NCI-H2029 treated with DMSO at 0.1 percent for 48 hours (cell line): ENCODE measurements around the gene SPHK2.
"Not testable (repeated sequence)": the region's sequence is repeated elsewhere in the genome, so short reads cannot be mapped to it uniquely, and the experiment has no call there.

Source experiments
- DNase-seq: peaks from one replicate; lab custom pipeline; 2025; lab: John Stamatoyannopoulos, UW

SPHK2 gene

GRCh38 chr19:48637449-48637947, 18.2 kb downstream of the SPHK2 start:
- DNase-seq = peak; percentile 88

DNA sequence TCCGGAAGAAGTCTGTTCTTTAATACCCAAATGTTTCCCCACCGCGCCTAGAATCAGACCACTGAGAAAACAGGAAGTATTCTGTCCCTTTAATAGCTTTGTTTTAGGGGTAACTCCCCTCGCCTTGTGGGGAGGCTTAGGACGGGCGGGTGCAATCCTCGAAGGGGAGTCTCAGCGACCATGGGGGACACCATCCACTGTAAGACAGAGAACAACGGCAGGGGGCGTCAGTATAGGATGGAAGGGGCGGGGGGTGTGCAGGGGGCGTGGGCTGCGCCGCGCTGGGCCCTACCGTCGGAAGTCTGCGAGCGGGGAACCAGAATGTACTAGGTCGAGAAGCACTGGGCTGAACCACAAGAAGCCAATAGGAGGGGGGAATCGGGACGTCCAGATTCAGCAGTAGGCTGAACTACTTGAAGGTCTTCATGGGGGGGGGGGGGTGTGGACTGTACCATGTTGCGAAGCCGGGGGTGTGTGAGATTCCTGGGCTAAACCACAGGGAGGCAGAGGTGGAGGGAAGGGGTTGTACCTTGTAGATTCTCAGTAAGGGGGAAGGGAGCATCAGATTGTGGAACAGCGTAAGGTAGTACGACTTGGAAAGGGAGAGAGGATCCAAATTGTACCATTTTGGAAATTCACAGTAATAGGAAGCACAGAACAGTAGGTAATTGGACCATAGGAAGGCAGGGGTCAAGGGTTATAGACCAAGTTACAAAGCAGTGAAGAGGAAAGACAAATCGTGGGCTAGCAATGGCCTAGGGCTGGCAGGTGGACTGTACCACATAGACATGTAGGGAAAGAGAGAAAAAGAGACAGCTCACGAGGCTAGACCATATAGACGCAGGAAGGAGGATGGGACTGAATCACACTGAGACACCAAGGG, 18.9 kb downstream of the SPHK2 start:
- peak; percentile 90 for DNase-seq

DNA sequence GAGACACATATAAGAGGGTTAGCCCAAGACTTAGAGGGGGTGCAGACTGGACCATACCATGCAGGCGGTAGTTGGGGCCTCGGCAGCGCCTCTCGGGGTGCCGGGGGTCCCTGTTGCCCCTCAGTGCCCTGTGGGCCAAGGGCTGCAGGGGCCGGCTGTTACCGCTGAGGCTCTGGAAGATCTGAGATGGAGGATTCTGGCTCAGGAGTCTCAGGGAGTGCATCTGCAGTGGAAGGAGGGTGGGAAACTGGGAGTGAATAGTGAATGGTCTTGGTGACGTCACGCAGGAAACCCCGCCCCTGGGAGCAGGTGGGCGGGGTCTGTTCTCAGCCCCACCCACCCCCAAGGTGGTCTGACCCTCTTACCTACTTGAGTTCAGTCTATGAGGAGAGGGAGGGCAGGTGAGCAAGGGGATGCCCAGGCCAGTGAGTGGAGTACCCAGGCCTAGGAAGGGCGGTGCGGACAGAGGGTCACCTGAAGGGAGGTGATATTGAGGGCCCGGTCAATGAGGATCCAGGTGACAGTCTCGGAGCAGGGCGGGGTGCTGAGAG, 19.6 kb downstream of the SPHK2 start:
- DNase-seq = no peak

GRCh38 chr19:48639483-48640375, 20.4 kb downstream of the SPHK2 start:
- DNase-seq = no peak

DNA sequence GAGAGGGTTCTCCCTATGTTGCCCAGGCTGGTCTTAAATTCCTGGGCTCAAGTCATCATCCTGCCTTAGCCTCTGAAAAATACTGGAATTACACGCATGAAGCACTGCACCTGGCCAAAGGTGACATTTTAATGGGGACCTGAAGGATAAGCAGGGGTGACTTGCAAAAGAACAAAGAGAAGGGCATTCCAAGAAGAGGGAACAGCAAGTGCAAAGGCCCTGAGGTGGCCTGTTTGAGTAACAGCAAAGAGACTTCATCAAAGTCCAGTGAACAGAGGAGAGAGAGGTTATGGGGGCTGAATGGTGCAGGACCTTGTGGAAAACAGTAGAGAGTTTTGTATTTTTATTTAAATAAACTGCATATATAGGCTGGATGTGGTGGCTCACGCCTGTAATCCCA, 22.5 kb downstream of the SPHK2 start:
- DNase-seq = no peak

DNA sequence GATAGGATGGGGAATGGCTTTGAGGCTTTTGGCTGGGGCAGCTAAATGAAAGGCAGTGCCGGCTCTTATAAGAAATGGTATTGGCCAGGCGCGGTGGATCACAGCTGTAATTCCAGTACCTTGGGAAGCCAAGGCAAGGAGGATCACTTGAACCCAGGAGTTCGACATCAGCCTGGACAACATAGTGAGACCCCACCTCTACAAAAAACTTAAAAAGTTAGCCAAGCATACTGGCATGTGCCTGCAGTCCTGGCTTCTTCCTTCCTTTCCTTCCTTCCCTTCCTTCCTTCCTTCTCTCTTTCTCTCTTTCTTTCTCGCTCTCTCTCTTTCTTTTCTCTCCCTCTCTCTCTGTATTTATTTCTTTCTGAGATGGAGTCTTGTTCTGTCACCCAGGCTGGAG, 23.6 kb downstream of the SPHK2 start:
- no peak for DNase-seq

DNA sequence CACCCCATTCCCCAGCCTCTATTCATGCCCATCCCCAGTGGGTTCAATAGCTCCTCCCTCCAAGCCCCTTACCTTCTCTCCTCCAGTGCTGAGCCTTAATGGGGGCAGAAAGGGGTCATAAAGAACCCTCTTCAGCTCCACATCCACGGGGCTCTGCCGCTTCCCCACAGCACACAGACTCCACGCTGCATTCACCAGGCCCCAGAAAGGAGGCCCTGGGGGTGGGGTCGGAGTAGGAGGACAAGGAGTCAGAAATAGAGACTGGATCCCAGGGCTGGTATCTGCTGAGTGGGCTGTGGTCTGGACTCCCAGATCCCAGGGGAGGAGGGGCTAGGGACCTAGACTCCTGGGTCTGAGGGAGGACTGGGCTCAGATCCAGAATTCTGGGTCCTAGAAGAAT, 25.0 kb downstream of the SPHK2 start:
- DNase-seq = no peak

DNA sequence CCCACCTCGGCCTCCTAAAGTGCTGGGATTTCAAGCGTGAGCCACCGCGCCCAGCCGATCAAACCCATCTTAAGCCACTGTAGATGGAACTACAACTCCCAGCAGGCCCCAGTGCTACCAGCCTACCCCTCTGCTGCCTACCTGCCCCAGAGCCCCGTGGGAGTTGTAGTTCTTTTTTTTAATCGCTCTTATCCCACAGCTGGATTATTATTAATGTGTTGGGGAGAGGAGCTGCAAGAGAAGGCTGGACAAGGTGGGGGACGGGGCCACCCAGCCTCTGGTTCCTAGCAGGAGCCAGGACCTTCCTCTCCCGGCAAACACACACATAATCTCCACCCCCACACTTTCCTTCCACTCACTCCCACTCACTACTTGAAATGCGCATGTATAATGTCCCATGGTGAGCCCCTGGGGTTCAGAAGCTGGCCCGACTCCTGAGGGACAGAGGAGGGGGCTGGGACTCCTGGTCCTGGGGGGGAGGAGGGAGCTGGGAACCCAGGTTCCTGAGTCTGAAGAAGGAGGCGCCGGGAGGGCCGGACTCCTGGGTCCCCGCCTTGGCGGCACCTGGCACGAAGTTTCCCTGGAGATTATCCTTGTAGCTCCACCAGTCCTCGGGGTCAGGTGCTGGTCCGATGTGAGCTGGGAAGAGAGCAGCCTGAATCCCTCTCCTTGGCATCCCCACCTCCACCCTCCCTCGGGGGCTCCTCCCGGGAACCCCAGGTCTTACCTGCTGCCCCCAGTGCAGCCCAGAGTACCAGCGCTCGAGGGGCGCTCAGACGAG, 25.7 kb downstream of the SPHK2 start:
- DNase-seq = peak; percentile 79

- no peak for DNase-seq
Observed at GRCh38 chr19:48645620-48646000, 26.3 kb downstream of the SPHK2 start.

GRCh38 chr19:48646001-48646721, 26.9 kb downstream of the SPHK2 start, which contains the start of gene CA11:
TSS of gene CA11 (minus strand) at chr19:48646187. CDS start at chr19:48645632, 555 bp downstream.
- DNase-seq = peak; percentile 76

DNA sequence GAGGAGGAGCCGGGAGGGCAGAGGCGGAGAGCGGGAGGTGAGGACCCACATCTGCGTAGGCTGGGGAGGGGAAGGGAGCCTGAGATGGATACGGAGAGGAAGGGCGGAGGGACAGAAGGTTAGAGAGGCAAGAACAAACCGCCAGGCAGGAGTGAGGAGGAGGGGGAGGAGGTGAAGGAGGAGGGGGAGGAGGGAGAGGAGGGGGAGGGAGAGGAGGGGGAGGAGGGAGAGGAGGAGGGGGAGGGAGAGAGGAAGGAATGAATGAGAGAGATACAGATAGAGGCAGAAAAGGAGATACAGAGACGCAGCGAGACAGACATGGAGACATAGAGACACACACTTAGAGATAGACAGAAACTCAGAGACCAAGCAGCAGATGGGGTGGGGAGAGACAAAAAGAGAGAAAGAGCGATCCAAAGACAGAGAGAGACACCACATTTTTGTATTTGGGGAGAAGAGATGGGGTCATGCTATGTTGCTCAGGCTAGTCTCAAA, 27.5 kb downstream of the SPHK2 start:
- DNase-seq = no peak

DNA sequence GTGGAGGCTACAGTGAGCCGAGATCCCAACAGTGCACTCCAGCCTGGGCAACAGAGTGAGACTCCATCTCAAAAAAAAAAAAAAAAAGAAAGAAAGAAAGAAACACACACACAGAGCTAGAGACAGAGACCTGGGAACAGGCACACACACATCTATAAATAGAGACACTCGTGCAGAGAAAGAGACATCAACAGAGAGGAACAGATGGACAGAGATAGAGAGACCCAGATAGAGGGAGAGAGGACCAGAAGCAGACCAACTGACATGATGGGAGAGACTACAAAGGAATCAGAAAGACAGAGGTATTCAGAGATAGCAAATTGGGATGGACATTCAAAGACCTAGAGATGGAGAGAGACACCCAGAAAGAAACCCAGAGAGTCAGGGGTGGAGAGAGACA, 28.8 kb downstream of the SPHK2 start:
- no peak for DNase-seq

DNA sequence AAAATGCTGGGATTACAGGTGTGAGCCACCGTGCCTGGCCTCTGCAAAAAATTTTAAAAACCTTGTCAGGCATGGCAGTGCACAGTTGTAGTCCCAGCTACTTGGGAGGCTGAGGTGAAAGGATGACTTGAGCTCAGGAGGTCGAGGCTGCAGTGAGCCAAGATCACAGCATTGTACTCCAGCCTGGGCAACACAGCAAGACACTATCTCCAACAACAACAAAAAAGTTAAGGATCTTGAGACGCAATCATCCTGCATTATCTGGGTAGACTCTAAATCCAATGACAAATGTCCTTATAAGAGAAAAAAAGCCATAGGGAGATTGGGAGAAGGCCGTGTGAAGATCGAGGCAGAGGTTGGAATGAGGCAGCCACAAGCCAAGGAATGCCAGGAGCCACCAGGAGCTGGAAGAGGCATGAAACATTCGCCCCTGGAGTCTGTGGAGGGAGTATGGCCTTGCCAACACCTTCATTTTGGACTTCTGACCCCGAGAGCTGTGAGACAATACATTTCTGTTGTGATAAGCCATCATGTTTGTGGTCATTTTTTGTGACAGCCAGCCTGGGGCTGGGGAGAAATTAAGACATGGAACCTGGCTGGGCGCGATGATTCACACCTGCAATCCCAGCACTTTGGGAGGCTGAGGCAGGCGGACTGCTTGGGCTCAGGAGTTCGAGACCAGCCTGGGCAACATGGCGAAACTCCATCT, 31.8 kb downstream of the SPHK2 start:
- DNase-seq = no peak

GRCh38 chr19:48651683-48652048, 32.4 kb downstream of the SPHK2 start:
- DNase-seq = no peak

GRCh38 chr19:48654299-48655059, 35.2 kb downstream of the SPHK2 start:
- DNase-seq = no peak

GRCh38 chr19:48656840-48657474, 37.7 kb downstream of the SPHK2 start:
- no peak for DNase-seq

GRCh38 chr19:48657828-48658227, 38.5 kb downstream of the SPHK2 start:
- DNase-seq = not testable (repeated sequence)

DNA sequence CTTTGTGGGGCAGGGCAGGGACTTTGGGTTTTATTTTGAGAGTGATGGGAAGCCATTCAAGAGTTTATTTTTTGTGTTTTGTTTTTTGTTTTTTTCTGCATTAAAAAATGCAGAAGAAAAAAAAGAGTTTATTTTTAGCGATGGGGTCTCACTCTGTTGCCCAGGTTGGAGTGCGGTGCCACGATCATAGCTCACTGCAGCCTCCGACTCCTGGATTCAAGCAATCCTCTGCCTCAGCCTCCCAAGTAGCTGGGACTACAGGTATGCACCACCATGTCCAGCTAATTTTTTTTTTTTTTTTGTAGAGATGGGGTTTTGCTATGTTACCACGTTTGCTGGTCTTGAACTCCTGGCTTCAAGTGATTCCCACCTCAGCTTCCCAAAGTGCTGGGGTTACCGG, 39.2 kb downstream of the SPHK2 start:
- DNase-seq = no peak

GRCh38 chr19:48659768-48660167, 40.5 kb downstream of the SPHK2 start:
- no peak for DNase-seq
